ENCODE measurements around the gene TNFSF8. TPM values are rescaled to one million over a fixed set of nuclear protein-coding genes. Genes with fewer than 3 reads are reported as not detected.

Gene TNFSF8
- total RNA-seq, 2 experiments from 2014 or later: 27.7 to 50.3 TPM

- H3K4me3 ChIP-seq (ENCODE audit: low read depth, low read length, poor library complexity, severe bottlenecking): peak overlapping the region; percentile 76
- intact Hi-C loops (cut with micrococcal nuclease; ENCODE audit: unreplicated experiment): no loop called here
- H3K79me2 ChIP-seq (ENCODE audit: insufficient read depth, low read depth, low read length): peaks cover 38% of the 10 kb centered on the region
- ChIA-PET CTCF (ENCODE audit: unreplicated experiment) (interaction anchor here (0.6 kb wide), 1 partner anchor 24 kb away, joined by 4 read pairs; no protein-coding TSS in a partner anchor), POLR2A (interaction anchor here (0.7 to 6.2 kb wide), 6 partner anchors 10 to 36 kb away, joined by 3 to 108 read pairs (median 10); no protein-coding TSS in a partner anchor)
- H3K9me2 ChIP-seq (ENCODE audit: insufficient read depth, low read length): no peaks in the 10 kb centered on the region
- H4K20me1 ChIP-seq (ENCODE audit: insufficient read depth, low read length): no peaks in the 10 kb centered on the region
- H3K4me1 ChIP-seq (ENCODE audit: insufficient read depth, low read length, poor library complexity, severe bottlenecking): peaks cover 33% of the 10 kb centered on the region
- no peaks in the 10 kb centered on the region for H3K36me3 ChIP-seq (ENCODE audit: insufficient read depth, low read length)
- peak overlapping the region; percentile 84 for H3K4me2 ChIP-seq (ENCODE audit: low read length)
- no peaks in the 10 kb centered on the region for H3K9me3 ChIP-seq (ENCODE audit: low read length)
- TF ChIP-seq CTCF (conservative IDR thresholded peaks at IDR 0.05; ENCODE audit: low read length): no peak
- no peak for TF ChIP-seq EZH2phosphoT487 (IDR thresholded peaks at IDR 0.05; ENCODE audit: borderline replicate concordance, low read depth, low read length)
- peak; percentile 54 for DNase-seq (ENCODE audit: low spot score)
- peak overlapping the region; percentile 90 for H3K27ac ChIP-seq (ENCODE audit: low read depth, low read length, poor library complexity, severe bottlenecking)
- peak overlapping the region; percentile 58; the same call in 1 of the 2 replicates for H2AFZ ChIP-seq (ENCODE audit: low read length)
- BruUV-seq (replicated peaks): no TSS peak
Observed at GRCh38 chr9:114931407-114931806, 1.0 kb upstream of the TNFSF8 start.

DNA sequence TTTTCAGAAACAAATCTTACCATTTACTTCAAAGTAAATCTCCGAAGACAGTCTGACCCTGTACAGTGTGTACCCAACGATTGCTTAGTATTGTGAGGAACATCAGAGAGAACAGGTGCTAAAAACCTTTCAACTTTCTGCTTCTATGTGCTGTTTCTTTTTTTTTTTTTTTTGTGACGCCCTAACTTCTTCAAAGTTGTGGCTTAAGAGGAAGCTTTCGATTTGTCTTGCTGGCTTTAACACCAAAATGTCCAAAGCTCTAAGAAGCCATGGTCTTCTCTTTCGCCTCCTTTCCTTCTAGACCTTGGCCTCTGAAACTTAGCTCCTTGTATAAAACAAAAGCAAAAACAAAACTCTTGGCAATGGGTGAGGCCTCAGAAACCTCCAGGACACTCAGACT is 1.2 kb downstream of the TNFSF8 start:
- Histone ChIP-seq H3K9me3 (ENCODE audit: low read length) (no peaks in the 10 kb centered on the region), H3K9me2 (ENCODE audit: insufficient read depth, low read length) (no peaks in the 10 kb centered on the region), H3K4me3 (ENCODE audit: low read depth, low read length, poor library complexity, severe bottlenecking) (peak overlapping the region; percentile 76), H4K20me1 (ENCODE audit: insufficient read depth, low read length) (no peaks in the 10 kb centered on the region), H3K27ac (ENCODE audit: low read depth, low read length, poor library complexity, severe bottlenecking) (peak overlapping the region; percentile 90), H2AFZ (ENCODE audit: low read length) (peak overlapping the region; percentile 3; the same call in 1 of the 2 replicates), H3K79me2 (ENCODE audit: insufficient read depth, low read depth, low read length) (peaks cover 60% of the 10 kb centered on the region), H3K36me3 (ENCODE audit: insufficient read depth, low read length) (no peaks in the 10 kb centered on the region), H3K4me2 (ENCODE audit: low read length) (peak overlapping the region; percentile 77), H3K4me1 (ENCODE audit: insufficient read depth, low read length, poor library complexity, severe bottlenecking) (peaks cover 52% of the 10 kb centered on the region)
- ChIA-PET POLR2A (interaction anchor here (0.7 to 6.2 kb wide), 30 partner anchors 9 to 1575 kb away, joined by 3 to 108 read pairs (median 4); partner anchors contain the start of genes AKNA and TNFSF15), CTCF (ENCODE audit: unreplicated experiment) (interaction anchor here (1.1 to 1.8 kb wide), 3 partner anchors 10 to 22 kb away, joined by 3 to 7 read pairs (median 4); no protein-coding TSS in a partner anchor)
- no TSS peak for BruUV-seq (replicated peaks)
- intact Hi-C loops (cut with micrococcal nuclease; ENCODE audit: unreplicated experiment): loop anchor here (2.0 to 5.0 kb wide), 5 partner anchors 34 to 557 kb away; partner anchors contain the start of genes AKNA and TMEM268
- TF ChIP-seq EZH2phosphoT487 (IDR thresholded peaks at IDR 0.05; ENCODE audit: borderline replicate concordance, low read depth, low read length): no peak
- TF ChIP-seq CTCF (conservative IDR thresholded peaks at IDR 0.05; ENCODE audit: low read length): no peak
- peak; percentile 80 for DNase-seq (ENCODE audit: low spot score)

DNA sequence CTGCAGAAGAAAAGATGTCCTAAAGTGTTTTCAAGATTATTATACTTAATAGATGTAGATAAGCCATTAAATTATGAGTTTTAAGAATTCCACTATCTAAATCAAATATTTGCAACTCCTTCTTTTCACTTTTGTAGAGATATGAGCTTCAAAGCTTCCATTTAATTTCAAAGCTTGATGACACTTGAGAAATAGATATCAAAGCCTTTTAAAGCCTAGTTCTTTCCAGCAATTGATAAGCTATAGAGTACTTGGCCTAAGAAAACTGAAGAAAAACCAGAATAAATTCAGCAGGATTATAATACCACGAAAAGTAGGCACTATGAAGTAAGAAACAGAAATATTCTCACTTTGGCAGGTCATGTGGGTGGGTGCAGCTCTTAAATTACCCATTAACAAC is 1.7 kb downstream of the TNFSF8 start:
- no peak for DNase-seq (ENCODE audit: low spot score)
- peak overlapping the region; percentile 77 for H3K4me2 ChIP-seq (ENCODE audit: low read length)
- TSS peak; percentile 59 for BruUV-seq (replicated peaks)
- peak overlapping the region; percentile 76 for H3K4me3 ChIP-seq (ENCODE audit: low read depth, low read length, poor library complexity, severe bottlenecking)
- CTCF ChIA-PET (ENCODE audit: unreplicated experiment): interaction anchor here (1.1 to 1.5 kb wide), 2 partner anchors 10 to 21 kb away, joined by 3 to 4 read pairs; no protein-coding TSS in a partner anchor
- peaks cover 65% of the 10 kb centered on the region for H3K79me2 ChIP-seq (ENCODE audit: insufficient read depth, low read depth, low read length)
- TF ChIP-seq EZH2phosphoT487 (IDR thresholded peaks at IDR 0.05; ENCODE audit: borderline replicate concordance, low read depth, low read length) (no peak), CTCF (conservative IDR thresholded peaks at IDR 0.05; ENCODE audit: low read length) (no peak)
- intact Hi-C loops (cut with micrococcal nuclease; ENCODE audit: unreplicated experiment): loop anchor here (2.0 to 5.0 kb wide), 5 partner anchors 34 to 556 kb away; partner anchors contain the start of genes AKNA and TMEM268
- peaks cover 57% of the 10 kb centered on the region for H3K4me1 ChIP-seq (ENCODE audit: insufficient read depth, low read length, poor library complexity, severe bottlenecking)
- H3K9me3 ChIP-seq (ENCODE audit: low read length): no peaks in the 10 kb centered on the region
- H3K36me3 ChIP-seq (ENCODE audit: insufficient read depth, low read length): peaks cover 4% of the 10 kb centered on the region
- H3K27ac ChIP-seq (ENCODE audit: low read depth, low read length, poor library complexity, severe bottlenecking): peak overlapping the region; percentile 90
- H2AFZ ChIP-seq (ENCODE audit: low read length): 0 out of 2 replicates have a peak overlapping the region, but pooled peaks have one; percentile 3
- POLR2A ChIA-PET: interaction anchor here (0.8 to 6.2 kb wide), 27 partner anchors 9 to 1350 kb away, joined by 3 to 108 read pairs (median 4); partner anchors contain the start of genes AKNA and TNFSF15
- no peaks in the 10 kb centered on the region for H4K20me1 ChIP-seq (ENCODE audit: insufficient read depth, low read length)
- no peaks in the 10 kb centered on the region for H3K9me2 ChIP-seq (ENCODE audit: insufficient read depth, low read length)
